ENCODE data around the gene CLIC3.
"Not testable (repeated sequence)": the region's sequence is repeated elsewhere in the genome, so short reads cannot be mapped to it uniquely, and the experiment has no call there.

Gene CLIC3, protein sequence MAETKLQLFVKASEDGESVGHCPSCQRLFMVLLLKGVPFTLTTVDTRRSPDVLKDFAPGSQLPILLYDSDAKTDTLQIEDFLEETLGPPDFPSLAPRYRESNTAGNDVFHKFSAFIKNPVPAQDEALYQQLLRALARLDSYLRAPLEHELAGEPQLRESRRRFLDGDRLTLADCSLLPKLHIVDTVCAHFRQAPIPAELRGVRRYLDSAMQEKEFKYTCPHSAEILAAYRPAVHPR

DNA sequence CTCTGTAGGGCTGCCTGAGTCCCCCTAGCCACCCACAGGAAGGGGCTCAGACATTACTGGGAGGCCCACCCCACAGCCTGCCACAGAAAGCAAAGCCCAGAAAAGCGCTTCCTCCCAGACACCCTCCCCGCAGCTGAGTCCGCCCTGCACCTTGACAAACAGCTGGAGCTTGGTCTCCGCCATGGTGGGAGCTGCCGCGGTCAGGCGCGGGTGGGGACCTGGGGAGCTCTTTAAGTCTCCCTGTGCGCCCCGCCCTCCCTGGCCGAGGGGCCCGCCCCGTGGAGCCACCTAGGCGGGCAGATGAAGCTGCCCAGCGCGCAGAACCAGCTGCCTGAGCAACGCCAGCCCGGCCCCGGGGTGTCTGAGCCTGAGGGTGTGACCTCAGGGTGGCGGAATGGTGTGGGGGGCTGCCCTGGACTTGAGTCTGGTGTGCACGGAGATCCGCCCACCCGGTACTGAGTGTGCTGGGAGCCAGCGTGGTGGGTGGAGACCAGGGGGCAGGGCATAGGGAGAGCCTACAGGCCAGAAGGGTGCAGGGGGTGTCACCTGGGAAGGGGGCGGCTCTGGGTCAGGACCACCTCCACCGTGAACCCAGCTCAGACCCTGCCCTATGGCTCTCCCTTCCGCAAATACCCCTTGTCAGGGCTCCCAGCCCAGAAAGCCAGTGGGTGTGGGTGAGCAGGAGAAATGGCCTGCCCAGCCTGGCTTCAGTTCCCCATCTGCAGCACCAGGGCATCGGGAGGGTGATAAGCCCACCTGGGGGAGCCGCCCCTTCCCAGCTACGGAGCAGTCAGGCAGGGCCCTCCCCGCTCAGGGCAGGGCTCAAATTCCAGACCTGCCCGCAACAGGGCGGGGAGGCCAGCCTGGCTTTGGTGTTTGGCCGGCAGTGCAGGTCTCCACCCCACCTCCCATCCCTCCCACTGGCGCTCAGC lies at the start of gene CLIC3:
TSS of gene CLIC3 (minus strand) at position 208 of the 932 bp plus-strand sequence. CDS start at position 183, 25 bp downstream.
- DNase-seq = peak; percentile 22 to 45

- DNase-seq = no peak
Observed at GRCh38 chr9:137045294-137046087, 49.1 kb upstream of the CLIC3 start.

- no peak for DNase-seq
Observed at GRCh38 chr9:137044502-137045177, 48.3 kb upstream of the CLIC3 start.

- DNase-seq = no peak
Observed at GRCh38 chr9:137044037-137044436, 47.7 kb upstream of the CLIC3 start.

GRCh38 chr9:137042751-137043727 lies 46.7 kb upstream of the CLIC3 start:
- DNase-seq = no peak

DNA sequence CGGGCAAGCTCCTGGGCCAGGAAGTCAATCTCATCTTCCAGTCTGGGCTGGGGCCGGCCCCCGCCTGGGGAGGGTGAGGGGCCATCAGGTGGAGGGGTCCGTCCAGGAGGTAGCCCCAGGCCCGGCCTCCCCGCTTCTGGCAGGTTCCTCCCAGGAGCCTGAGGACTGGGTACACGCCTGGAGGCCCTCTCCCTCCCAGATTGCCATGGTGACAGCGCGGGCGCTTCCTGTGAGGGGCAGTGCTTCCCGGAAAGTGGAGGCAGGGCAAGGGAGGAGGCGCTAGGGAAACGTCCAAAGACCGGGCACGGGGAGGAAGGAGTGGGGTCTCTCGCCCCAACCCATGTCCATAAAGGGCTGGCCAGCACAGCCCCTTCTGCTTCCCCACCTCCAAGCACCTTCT lies 44.8 kb upstream of the CLIC3 start:
- DNase-seq = no peak

DNA sequence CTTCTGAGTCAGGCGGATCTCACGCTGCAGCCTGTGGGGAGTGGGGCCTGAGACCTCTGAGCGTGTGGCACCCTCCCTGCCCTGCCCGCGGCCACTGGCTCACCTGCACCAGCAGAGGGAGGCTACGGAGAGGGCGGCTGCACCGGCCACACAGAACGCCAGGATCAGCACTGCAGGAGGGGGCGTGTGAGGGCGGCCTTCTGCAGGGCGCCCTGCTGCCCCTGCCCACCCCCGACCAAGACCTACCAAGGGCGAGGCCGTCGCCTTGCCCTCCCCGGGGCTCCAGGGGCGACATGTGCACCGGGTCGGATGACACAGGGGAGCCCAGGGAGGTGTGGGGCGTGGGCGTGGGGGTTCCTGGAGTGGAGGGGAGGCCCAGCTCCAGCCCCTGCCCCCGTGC lies 44.2 kb upstream of the CLIC3 start:
- DNase-seq = no peak

- DNase-seq = no peak
Observed at GRCh38 chr9:137039611-137040366, 43.4 kb upstream of the CLIC3 start.

DNA sequence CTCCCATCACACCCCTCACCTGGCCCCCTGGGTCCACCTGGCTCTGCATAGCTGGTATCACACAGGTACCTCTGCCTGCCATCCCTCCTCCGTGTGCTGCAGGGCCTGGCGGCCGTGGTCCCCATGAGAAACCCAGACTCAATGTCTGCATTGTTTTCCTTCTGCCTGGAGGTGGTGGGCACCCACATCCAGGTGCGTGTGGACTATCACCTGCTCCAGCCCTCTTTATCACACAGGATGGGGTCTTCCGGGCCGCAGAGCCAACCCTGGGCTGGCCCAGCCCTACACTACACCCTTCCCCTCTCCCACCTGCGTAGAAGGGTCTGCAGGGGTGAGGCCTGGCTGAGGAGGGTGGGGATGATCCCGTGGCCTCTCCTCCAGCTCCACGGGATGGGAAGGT lies 42.5 kb upstream of the CLIC3 start:
- DNase-seq = no peak

GRCh38 chr9:137037483-137037882 lies 41.1 kb upstream of the CLIC3 start:
- no peak for DNase-seq

DNA sequence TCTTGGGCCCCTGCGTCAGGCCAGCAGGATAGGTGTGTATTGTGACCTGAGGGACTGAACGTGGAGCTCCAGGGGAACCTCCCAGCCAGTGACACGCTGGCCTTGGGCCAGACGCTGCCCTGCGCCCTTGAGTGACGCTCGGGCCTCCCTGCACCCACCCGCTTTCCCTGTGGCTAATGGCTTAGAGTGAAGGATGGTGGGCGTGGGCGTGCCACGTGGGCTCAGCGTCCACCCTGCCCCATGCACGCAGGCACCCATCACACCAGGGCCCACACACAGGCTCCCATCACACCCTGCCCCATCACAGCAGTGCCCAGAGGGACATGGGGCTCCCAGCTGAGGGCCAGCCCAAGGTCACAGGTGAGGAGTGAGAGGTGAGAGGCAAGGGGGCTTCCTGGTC lies 40.7 kb upstream of the CLIC3 start:
- DNase-seq = no peak

GRCh38 chr9:137035937-137036336 lies 39.6 kb upstream of the CLIC3 start:
- DNase-seq = no peak

GRCh38 chr9:137035507-137035834 lies 39.1 kb upstream of the CLIC3 start:
- DNase-seq = no peak

- DNase-seq = peak; percentile 85 to 86
Observed at GRCh38 chr9:137034709-137035506, 38.5 kb upstream of the CLIC3 start.

DNA sequence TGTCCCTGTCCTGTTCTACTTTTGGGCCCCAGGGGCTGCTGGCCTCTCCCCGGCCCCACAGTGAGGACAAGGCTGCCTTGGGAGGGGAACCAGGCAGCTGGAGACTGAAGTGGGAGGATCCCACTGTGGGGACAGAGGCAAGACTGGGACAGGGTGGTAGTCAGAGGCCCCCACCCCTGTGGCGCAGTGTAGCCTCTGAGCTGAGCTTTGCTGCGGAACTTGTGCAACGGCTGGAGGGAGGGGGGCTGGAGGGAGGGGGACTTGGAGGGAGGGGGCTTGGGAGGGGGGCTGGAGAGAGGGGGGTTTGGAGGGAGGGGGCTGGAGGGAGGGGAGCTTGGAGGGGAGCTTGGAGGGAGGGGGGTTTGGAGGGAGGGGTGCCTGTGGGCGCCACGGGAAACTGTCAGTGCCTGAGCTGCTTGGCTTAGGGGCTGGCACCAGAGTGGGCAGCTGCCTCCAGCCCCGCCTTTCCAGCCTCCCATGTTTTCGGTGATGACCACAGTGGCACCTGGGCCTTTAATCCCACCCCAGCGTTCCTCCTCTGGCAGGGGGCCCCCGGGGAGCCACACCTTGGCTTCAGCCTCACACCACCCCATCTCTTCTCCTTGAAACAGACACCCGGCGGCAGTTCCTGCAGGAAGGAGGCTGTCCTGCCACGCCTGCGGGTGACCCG lies 37.8 kb upstream of the CLIC3 start:
- no peak for DNase-seq

- DNase-seq = not testable (repeated sequence)
Observed at GRCh38 chr9:137033481-137033880, 37.1 kb upstream of the CLIC3 start.

- no peak for DNase-seq
Observed at GRCh38 chr9:137032858-137033257, 36.5 kb upstream of the CLIC3 start.

GRCh38 chr9:137031904-137032640 lies 35.7 kb upstream of the CLIC3 start, which contains the start of gene FUT7:
FUT7 (minus strand) TSS chr9:137032088; CDS start chr9:137031991, 97 bp downstream.
- DNase-seq = no peak
